SK-N-SH (cell line): ENCODE results near the gene CADPS2. TPM values are rescaled to one million over a fixed set of nuclear protein-coding genes. Genes with fewer than 3 reads are reported as not detected.

Source experiments
- CTCF ChIA-PET: fragments of 300-600, 350-600 bp; formaldehyde crosslinking; extraction: SDS; loops from one replicate; lab custom pipeline; 2021; lab: Yijun Ruan, JAX
- POLR2A ChIA-PET: fragments of 350-600 bp; sonication (Branson Sonifier 250); formaldehyde crosslinking; extraction: SDS; loops from one replicate; lab custom pipeline; 2020; ENCODE audit warnings: antibody characterized with exemption, inconsistent platforms; lab: Yijun Ruan, JAX
- DNase-seq: peaks from one replicate; pipeline ENCODE4 v3.0.0; 2012
- H2AFZ ChIP-seq: fragments of 200-600 bp; sonication (generic); 2 replicates; pipeline ENCODE4 v1.8.1; 2016; ENCODE audit warnings: antibody characterized with exemption, mild to moderate bottlenecking, low read depth
- H3F3A ChIP-seq: fragments of 200-600 bp; sonication (generic); replicated peaks from 2 replicates; pipeline ENCODE3; 2016; ENCODE audit warnings: antibody characterized with exemption, mild to moderate bottlenecking; ENCODE audit not compliant: insufficient read depth
- H3K27ac ChIP-seq, 2 experiments: fragments of 200-500 bp in 1 of 2; fragments of 200-600 bp in 1 of 2; sonication (Bioruptor generic) in 1 of 2; sonication (generic), shearing (Covaris generic) in 1 of 2; 2 replicates each; pipeline versions ENCODE4 v1.5.1 to v1.6.1; 2014 to 2016; ENCODE audit warnings: low read depth in 2 of 2, inconsistent platforms in 1 of 2, low read length in 1 of 2, mild to moderate bottlenecking in 1 of 2, mixed read lengths in 1 of 2
- H3K27me3 ChIP-seq: fragments of 200-600 bp; sonication (generic), shearing (Covaris generic); 2 replicates; pipeline ENCODE4 v1.6.1; 2016; ENCODE audit warnings: mixed run types; ENCODE audit not compliant: insufficient read depth
- H3K36me3 ChIP-seq, 2 experiments: fragments of 200-500 bp in 1 of 2; fragments of 200-600 bp in 1 of 2; sonication (Bioruptor generic) in 1 of 2; sonication (generic) in 1 of 2; replicated peaks in 1 of 2; 2 replicates each; pipeline versions ENCODE3 to v1.5.1; 2014 to 2016; ENCODE audit warnings: low read length in 1 of 2, mild to moderate bottlenecking in 1 of 2; ENCODE audit not compliant: insufficient read depth in 2 of 2, control insufficient read depth in 1 of 2
- H3K4me1 ChIP-seq, 2 experiments: fragments of 200-500 bp in 1 of 2; fragments of 200-600 bp in 1 of 2; sonication (Bioruptor generic) in 1 of 2; sonication (generic), shearing (Covaris generic) in 1 of 2; 2 replicates each; pipeline versions ENCODE4 v1.5.1 to v1.6.1; 2014 to 2016; ENCODE audit warnings: low read depth in 1 of 2, low read length in 1 of 2, mixed run types in 1 of 2; ENCODE audit not compliant: insufficient read depth in 2 of 2, control insufficient read depth in 1 of 2
- H3K4me2 ChIP-seq: fragments of 200-600 bp; sonication (generic), shearing (Covaris generic); 2 replicates; pipeline ENCODE4 v1.6.1; 2017; ENCODE audit warnings: mixed run types
- H3K4me3 ChIP-seq, 2 experiments: fragments of 200-500 bp in 1 of 2; fragments of 200-600 bp in 1 of 2; sonication (Bioruptor generic) in 1 of 2; sonication (generic), shearing (Covaris generic) in 1 of 2; 2 replicates each; pipeline versions ENCODE4 v1.5.1 to v1.8.1; 2014 to 2016; ENCODE audit warnings: low read depth in 2 of 2, inconsistent platforms in 1 of 2, low read length in 1 of 2, mild to moderate bottlenecking in 1 of 2, mixed read lengths in 1 of 2, moderate library complexity in 1 of 2
- H3K79me2 ChIP-seq: fragments of 200-600 bp; sonication (generic); 2 replicates; pipeline ENCODE4 v1.8.1; 2017; ENCODE audit warnings: mild to moderate bottlenecking; ENCODE audit not compliant: insufficient read depth
- H3K9ac ChIP-seq: fragments of 200-600 bp; sonication (generic); 2 replicates; pipeline ENCODE4 v1.6.1; 2017; ENCODE audit warnings: mixed run types
- H3K9me2 ChIP-seq: fragments of 200-600 bp; sonication (generic); 2 replicates; pipeline ENCODE4 v1.6.1; 2017; ENCODE audit warnings: mixed run types
- H3K9me3 ChIP-seq: fragments of 200-600 bp; sonication (generic); 2 replicates; pipeline ENCODE4 v1.6.1; 2017; ENCODE audit warnings: mixed run types, mild to moderate bottlenecking, moderate library complexity
- H4K20me1 ChIP-seq: fragments of 200-600 bp; sonication (generic); 2 replicates; pipeline ENCODE4 v1.6.1; 2017; ENCODE audit warnings: mild to moderate bottlenecking, mixed run types; ENCODE audit not compliant: insufficient read depth
- CTCF ChIP-seq: fragments of 200-600 bp; sonication (generic); IDR thresholded peaks from 2 replicates; pipeline ENCODE4 v1.6.1; 2017; ENCODE audit warnings: antibody characterized with exemption, mild to moderate bottlenecking, moderate library complexity
- FOXJ3 ChIP-seq: sonication (generic); formaldehyde crosslinking; IDR thresholded peaks from 2 replicates; pipeline ENCODE4 v1.5.1; 2020; ENCODE audit warnings: mild to moderate bottlenecking, missing genetic modification reagents
- GATA2 ChIP-seq: sonication (generic); formaldehyde crosslinking; IDR thresholded peaks from 2 replicates; pipeline ENCODE4 v1.5.0; 2020; ENCODE audit warnings: mild to moderate bottlenecking, missing genetic modification reagents
- IRF3 ChIP-seq: fragments of 150-350 bp; IDR thresholded peaks from 2 replicates; pipeline ENCODE4 v1.6.1; 2016; ENCODE audit warnings: mild to moderate bottlenecking, low read depth, low read length
- JUND ChIP-seq: IDR thresholded peaks from 2 replicates; pipeline ENCODE4 v1.4.0; 2012
- MAX ChIP-seq: IDR thresholded peaks from 2 replicates; pipeline ENCODE4 v1.4.0; 2012; ENCODE audit warnings: low read depth
- MXI1 ChIP-seq: IDR thresholded peaks from 2 replicates; pipeline ENCODE4 v1.6.1; 2012; ENCODE audit warnings: mild to moderate bottlenecking, low read depth, low read length, improper control_type of control experiment
- NRF1 ChIP-seq: IDR thresholded peaks from 2 replicates; pipeline ENCODE4 v1.6.1; 2012; ENCODE audit warnings: low read depth, mild to moderate bottlenecking, low read length
- PBX3 ChIP-seq: IDR thresholded peaks from 2 replicates; pipeline ENCODE4; 2012
- POLR2AphosphoS5 ChIP-seq: IDR thresholded peaks from 2 replicates; pipeline ENCODE4 v1.6.1; 2012; ENCODE audit warnings: low read depth, low read length
- RAD21 ChIP-seq: IDR thresholded peaks from 2 replicates; pipeline ENCODE4 v1.6.1; 2012; ENCODE audit warnings: mild to moderate bottlenecking, low read length
- REST ChIP-seq: IDR thresholded peaks from 2 replicates; pipeline ENCODE4 v1.6.1; 2012; ENCODE audit warnings: mild to moderate bottlenecking, low read depth, low read length, moderate library complexity
- SMC3 ChIP-seq: IDR thresholded peaks from 2 replicates; pipeline ENCODE4 v1.6.1; 2012; ENCODE audit warnings: low read depth, low read length, improper control_type of control experiment
- TAF1 ChIP-seq: IDR thresholded peaks from 2 replicates; pipeline ENCODE4 v1.6.1; 2012; ENCODE audit warnings: low read depth, mild to moderate bottlenecking, low read length, moderate library complexity, borderline replicate concordance
- TEAD4 ChIP-seq: IDR thresholded peaks from 2 replicates; pipeline ENCODE4 v1.4.0; 2012; ENCODE audit warnings: mild to moderate bottlenecking, borderline replicate concordance; ENCODE audit not compliant: insufficient read depth
- USF2 ChIP-seq: fragments of 150-350 bp; IDR thresholded peaks from 2 replicates; pipeline ENCODE4 v1.6.1; 2017; ENCODE audit warnings: antibody characterized with exemption, low read length, low read depth, borderline replicate concordance
- WGBS: methylation state at CpG from one replicate; pipeline ENCODE4 v1.1.6; 2017; ENCODE audit warnings: low lambda C conversion rate; 5-methylcytosine and 5-hydroxymethylcytosine counted together
- polyA plus RNA-seq, 3 experiments: library from polyadenylated mRNA; depleted of rRNA; stranded (reverse); fragments of >200 nt; gene quantifications; 2 replicates each; pipeline ENCODE4 v1.2.3, GENCODE V29; 2012

The CADPS2 gene
- polyA plus RNA-seq, 1 of the 3 experiments (the other 2 are of a cell fraction) = 0.05 TPM

- Histone ChIP-seq H3K27ac (no peak overlapping the region), H3K4me2 (no peak overlapping the region), H3K9me2 (no peaks in the 10 kb centered on the region), H2AFZ (no peak overlapping the region), H3K4me3 (no peak overlapping the region), H3K27me3 (no peaks in the 10 kb centered on the region), H3F3A (no peaks in the 10 kb centered on the region), H3K9me3 (no peaks in the 10 kb centered on the region), H3K4me1 (no peaks in the 10 kb centered on the region), H4K20me1 (no peaks in the 10 kb centered on the region), H3K79me2 (no peaks in the 10 kb centered on the region), H3K36me3 (no peaks in the 10 kb centered on the region), H3K9ac (no peak overlapping the region)
- ChIA-PET CTCF (no interaction called here), POLR2A (no interaction called here)
- WGBS = 2% methylated on average over 2 of the region's 2 CpGs
- TF ChIP-seq TEAD4 (no peak), MXI1 (no peak), RAD21 (no peak), GATA2 (CRISPR knock-in tag) (no peak), USF2 (no peak), IRF3 (no peak), SMC3 (no peak), TAF1 (no peak)
- DNase-seq = no peak
Observed at GRCh38 chr7:122706836-122707235, 179.4 kb downstream of the CADPS2 start.

- no peak within 1 kb of the TSS for H3K4me2 ChIP-seq
- H3K36me3 ChIP-seq = no peaks in the 10 kb centered on the region
- H3K9ac ChIP-seq = no peak within 1 kb of the TSS
- H3K27me3 ChIP-seq = no peaks in the 10 kb centered on the region
- no peaks in the 10 kb centered on the region for H3K9me2 ChIP-seq
- ChIA-PET POLR2A (no interaction called here), CTCF (no interaction called here)
- 0% methylated on average over 1 of the region's 1 CpG for WGBS
- H3K9me3 ChIP-seq = no peaks in the 10 kb centered on the region
- no peaks in the 10 kb centered on the region for H3K4me1 ChIP-seq
- no peak for DNase-seq
- H4K20me1 ChIP-seq = no peaks in the 10 kb centered on the region
- no peaks in the 10 kb centered on the region for H3F3A ChIP-seq
- H3K27ac ChIP-seq = no peak within 1 kb of the TSS
- H3K4me3 ChIP-seq = no peak within 1 kb of the TSS
- H3K79me2 ChIP-seq = no peaks in the 10 kb centered on the region
- H2AFZ ChIP-seq = no peak within 1 kb of the TSS
- TF ChIP-seq RAD21 (no peak), JUND (no peak), POLR2AphosphoS5 (no peak), REST (no peak), IRF3 (no peak), FOXJ3 (CRISPR knock-in tag) (no peak), TAF1 (no peak), CTCF (no peak), NRF1 (no peak), MAX (no peak), PBX3 (no peak)
Observed at GRCh38 chr7:122702872-122703510, 183.3 kb downstream of the CADPS2 start, which contains the start of gene RNF148. Gene RNF148, minus strand, starts transcription at chr7:122702922. Its CDS starts 172 bp downstream, at chr7:122702750.
